ENCODE results near the gene TATDN2. TPM values are rescaled to one million over a fixed set of nuclear protein-coding genes. Genes with fewer than 3 reads are reported as not detected.

Gene TATDN2
- total RNA-seq, 4 donors from 2014 or later = 15.9 to 55.7 (median 26.7) TPM

- no peak for TF ChIP-seq POLR2A (IDR thresholded peaks at IDR 0.05)
- TF ChIP-seq CTCF (IDR thresholded peaks at IDR 0.05) = no peak
- Histone ChIP-seq H3K4me1 (peaks cover 0 to 4% of the 10 kb centered on the region in 2 donors), H3K36me3 (no peaks in the 10 kb centered on the region), H3K27ac (no peak overlapping the region), H3K4me3 (no peak overlapping the region), H3K27me3 (no peaks in the 10 kb centered on the region), H3K9me3 (no peaks in the 10 kb centered on the region)
- intact Hi-C loops (cut with DNase I; ENCODE audit: low total_unique reads) = no loop called here
- DNase-seq = no peak
These were observed 5.5 kb downstream of the TATDN2 start for GRCh38 chr3:10253731-10254130.

- no peaks in the 10 kb centered on the region for H3K27me3 ChIP-seq
- H3K9me3 ChIP-seq = no peaks in the 10 kb centered on the region
- intact Hi-C loops (cut with DNase I; ENCODE audit: low total_unique reads) = no loop called here
- DNase-seq = no peak
- H3K4me1 ChIP-seq = no peaks in the 10 kb centered on the region
- no peak overlapping the region for H3K4me3 ChIP-seq
- H3K27ac ChIP-seq = no peak overlapping the region
- TF ChIP-seq CTCF (IDR thresholded peaks at IDR 0.05) (no peak), POLR2A (IDR thresholded peaks at IDR 0.05) (no peak)
- H3K36me3 ChIP-seq = no peaks in the 10 kb centered on the region
These were observed 7.6 kb downstream of the TATDN2 start for GRCh38 chr3:10255835-10256234.

GRCh38 chr3:10259036-10259435, 10.8 kb downstream of the TATDN2 start:
- Histone ChIP-seq H3K27ac (no peak overlapping the region), H3K36me3 (no peaks in the 10 kb centered on the region), H3K9me3 (no peaks in the 10 kb centered on the region), H3K4me1 (no peaks in the 10 kb centered on the region), H3K4me3 (no peak overlapping the region), H3K27me3 (no peaks in the 10 kb centered on the region)
- intact Hi-C loops (cut with DNase I; ENCODE audit: low total_unique reads) = no loop called here
- DNase-seq = no peak
- TF ChIP-seq POLR2A (IDR thresholded peaks at IDR 0.05) (no peak), CTCF (IDR thresholded peaks at IDR 0.05) (no peak)

- TF ChIP-seq POLR2A (IDR thresholded peaks at IDR 0.05) (no peak), CTCF (IDR thresholded peaks at IDR 0.05) (no peak)
- no peaks in the 10 kb centered on the region for H3K9me3 ChIP-seq
- no peaks in the 10 kb centered on the region for H3K4me1 ChIP-seq
- H3K27me3 ChIP-seq = no peaks in the 10 kb centered on the region
- intact Hi-C loops (cut with DNase I; ENCODE audit: low total_unique reads) = no loop called here
- H3K36me3 ChIP-seq = no peaks in the 10 kb centered on the region
- H3K4me3 ChIP-seq = no peak overlapping the region
- H3K27ac ChIP-seq = no peak overlapping the region
- DNase-seq = no peak
These were observed 11.5 kb downstream of the TATDN2 start for GRCh38 chr3:10259798-10260197.

GRCh38 chr3:10260211-10260701, 12.0 kb downstream of the TATDN2 start:
- no peak overlapping the region for H3K4me3 ChIP-seq
- intact Hi-C loops (cut with DNase I; ENCODE audit: low total_unique reads) = no loop called here
- no peak for DNase-seq
- H3K4me1 ChIP-seq = no peaks in the 10 kb centered on the region
- no peak for TF ChIP-seq CTCF (IDR thresholded peaks at IDR 0.05)
- no peak overlapping the region for H3K27ac ChIP-seq
- H3K27me3 ChIP-seq = no peaks in the 10 kb centered on the region
- H3K9me3 ChIP-seq = no peaks in the 10 kb centered on the region
- H3K36me3 ChIP-seq = no peaks in the 10 kb centered on the region

All from uterus (tissue), 4 donors.